Skin epidermis (tissue), 12 donors: ENCODE measurements around the gene LRRC1.

Source experiments
- H3K27ac ChIP-seq, 21 experiments: fragments of 200-600 bp; sonication (generic) in 11 of 21; one replicate each; pipeline ENCODE4 v1.5.0; 2020; ENCODE audit warnings: mild to moderate bottlenecking in 3 of 21, inconsistent platforms in 2 of 21, moderate library complexity in 2 of 21
- H3K4me3 ChIP-seq, 7 experiments: fragments of 200-600 bp; sonication (generic) in 2 of 7; one replicate each; pipeline ENCODE4 v1.5.0; 2020; ENCODE audit warnings: inconsistent platforms in 2 of 7, mild to moderate bottlenecking in 2 of 7, moderate library complexity in 1 of 7

The LRRC1 gene

GRCh38 chr6:53939830-53940229, 145.0 kb downstream of the LRRC1 start:
- Histone ChIP-seq H3K27ac (no peak overlapping the region), H3K4me3 (no peak overlapping the region)

- Histone ChIP-seq H3K27ac (peak overlapping the region in 2 of 21 experiments; percentile 27 to 35), H3K4me3 (no peak overlapping the region)
Measured at GRCh38 chr6:53943395-53943794, 148.6 kb downstream of the LRRC1 start.

GRCh38 chr6:53944091-53944490, 149.3 kb downstream of the LRRC1 start:
- Histone ChIP-seq H3K4me3 (no peak overlapping the region), H3K27ac (peak overlapping the region in 1 of 21 experiments; percentile 14)

GRCh38 chr6:53944543-53944942, 149.7 kb downstream of the LRRC1 start:
- no peak overlapping the region for H3K4me3 ChIP-seq
- H3K27ac ChIP-seq = peak overlapping the region in 1 of 21 experiments; percentile 14

GRCh38 chr6:53945765-53946407, 151.1 kb downstream of the LRRC1 start:
- Histone ChIP-seq H3K27ac (no peak overlapping the region), H3K4me3 (no peak overlapping the region)

GRCh38 chr6:53947780-53948179, 153.0 kb downstream of the LRRC1 start:
- H3K4me3 ChIP-seq = no peak overlapping the region
- no peak overlapping the region for H3K27ac ChIP-seq

- Histone ChIP-seq H3K4me3 (no peak overlapping the region), H3K27ac (no peak overlapping the region)
Measured at GRCh38 chr6:53951383-53951782, 156.6 kb downstream of the LRRC1 start.

- no peak overlapping the region for H3K27ac ChIP-seq
- H3K4me3 ChIP-seq = no peak overlapping the region
Measured at GRCh38 chr6:53956068-53956711, 161.4 kb downstream of the LRRC1 start.

- H3K27ac ChIP-seq = no peak overlapping the region
- H3K4me3 ChIP-seq = no peak overlapping the region
Measured at GRCh38 chr6:53956804-53957203, 162.0 kb downstream of the LRRC1 start.

GRCh38 chr6:53959717-53960116, 164.9 kb downstream of the LRRC1 start:
- Histone ChIP-seq H3K27ac (no peak overlapping the region), H3K4me3 (no peak overlapping the region)

- Histone ChIP-seq H3K27ac (no peak overlapping the region), H3K4me3 (no peak overlapping the region)
Measured at GRCh38 chr6:53960311-53960710, 165.5 kb downstream of the LRRC1 start.

- no peak overlapping the region for H3K4me3 ChIP-seq
Measured at GRCh38 chr6:53961679-53962370, 167.0 kb downstream of the LRRC1 start.

GRCh38 chr6:53962646-53963045, 167.8 kb downstream of the LRRC1 start:
- Histone ChIP-seq H3K4me3 (no peak overlapping the region), H3K27ac (no peak overlapping the region)

More at GRCh38 chr6:53961679-53962370, 167.0 kb downstream of the LRRC1 start:
- no peak overlapping the region for H3K27ac ChIP-seq

GRCh38 chr6:53967415-53967814, 172.6 kb downstream of the LRRC1 start:
- H3K4me3 ChIP-seq = no peak overlapping the region
- no peak overlapping the region for H3K27ac ChIP-seq
